ENCODE results near the gene RALGDS. TPM values are rescaled to one million over a fixed set of nuclear protein-coding genes. Genes with fewer than 3 reads are reported as not detected.

RALGDS gene
- total RNA-seq, 4 donors from 2014 or later = 44.8 to 53.0 (median 49.8) TPM

DNA sequence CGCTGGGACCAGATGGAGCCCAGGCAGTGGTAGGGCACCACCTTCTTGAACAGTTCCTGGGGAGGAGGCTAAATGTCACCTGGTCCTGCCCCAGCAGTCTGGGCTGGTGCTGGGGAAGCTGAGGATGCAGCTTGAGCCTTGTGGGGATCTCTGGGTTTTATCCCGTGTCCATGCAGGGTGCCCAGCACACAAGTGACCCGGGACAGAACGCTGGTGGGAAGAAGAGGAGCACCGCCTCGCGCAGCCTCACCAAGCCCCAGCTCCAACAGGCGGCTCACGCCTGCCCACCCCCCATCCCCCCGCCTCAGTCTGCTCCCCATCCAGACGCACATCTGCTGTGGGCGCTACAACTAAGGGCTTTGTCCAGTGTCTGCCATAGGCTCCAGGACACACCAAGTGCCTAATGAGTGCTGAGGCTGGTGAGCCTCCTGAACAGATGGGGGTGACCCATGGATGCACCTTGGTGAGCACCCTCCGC, 13.8 kb downstream of the RALGDS start:
- WGBS, 2 donors (ENCODE audit: low coverage in 1 of 2) = no CpG with 5 or more reads among the region's 13 CpGs
- ATAC-seq = no peak

DNA sequence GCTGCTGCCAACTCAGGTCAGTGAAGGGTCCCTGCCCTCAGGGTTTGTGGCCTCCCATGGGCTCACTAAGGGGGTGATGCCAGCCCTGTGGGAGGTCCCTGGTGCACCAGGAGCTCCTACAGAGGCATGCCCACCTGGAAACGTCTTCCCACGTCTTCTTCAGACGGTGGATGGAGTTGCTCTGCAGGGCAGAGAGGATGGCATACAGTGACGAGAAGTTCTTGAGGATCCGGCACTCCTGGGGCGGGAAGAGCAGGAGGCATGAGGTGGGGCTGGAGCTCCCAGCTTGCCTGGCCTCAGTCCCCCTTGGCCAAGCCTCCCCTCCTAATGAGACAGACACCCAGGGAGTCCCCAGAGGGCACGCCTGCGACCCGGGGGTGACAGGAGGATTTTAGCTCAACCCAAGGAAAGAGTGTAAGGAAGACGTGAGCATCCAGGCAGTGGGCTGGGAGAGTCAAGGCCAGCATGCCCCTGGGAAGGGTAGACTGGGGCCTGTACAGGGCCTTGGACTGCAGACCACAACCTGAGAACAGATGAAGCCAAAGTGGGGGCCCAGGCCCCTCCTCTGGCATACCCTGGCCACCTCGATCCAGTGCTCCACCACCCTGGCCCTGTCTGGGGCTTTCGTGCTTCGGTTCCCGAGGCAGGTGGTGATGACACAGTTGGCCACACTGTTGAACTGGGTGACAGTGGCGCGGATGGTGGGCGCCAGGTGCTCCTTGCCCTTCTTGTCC, 14.4 kb downstream of the RALGDS start:
- H3K27me3 ChIP-seq = no peaks in the 10 kb centered on the region
- no peak for ATAC-seq
- TF ChIP-seq POLR2AphosphoS5 (IDR thresholded peaks at IDR 0.05) = no peak
- no peak for TF ChIP-seq POLR2A (IDR thresholded peaks at IDR 0.05)
- TF ChIP-seq, protein P1, sequence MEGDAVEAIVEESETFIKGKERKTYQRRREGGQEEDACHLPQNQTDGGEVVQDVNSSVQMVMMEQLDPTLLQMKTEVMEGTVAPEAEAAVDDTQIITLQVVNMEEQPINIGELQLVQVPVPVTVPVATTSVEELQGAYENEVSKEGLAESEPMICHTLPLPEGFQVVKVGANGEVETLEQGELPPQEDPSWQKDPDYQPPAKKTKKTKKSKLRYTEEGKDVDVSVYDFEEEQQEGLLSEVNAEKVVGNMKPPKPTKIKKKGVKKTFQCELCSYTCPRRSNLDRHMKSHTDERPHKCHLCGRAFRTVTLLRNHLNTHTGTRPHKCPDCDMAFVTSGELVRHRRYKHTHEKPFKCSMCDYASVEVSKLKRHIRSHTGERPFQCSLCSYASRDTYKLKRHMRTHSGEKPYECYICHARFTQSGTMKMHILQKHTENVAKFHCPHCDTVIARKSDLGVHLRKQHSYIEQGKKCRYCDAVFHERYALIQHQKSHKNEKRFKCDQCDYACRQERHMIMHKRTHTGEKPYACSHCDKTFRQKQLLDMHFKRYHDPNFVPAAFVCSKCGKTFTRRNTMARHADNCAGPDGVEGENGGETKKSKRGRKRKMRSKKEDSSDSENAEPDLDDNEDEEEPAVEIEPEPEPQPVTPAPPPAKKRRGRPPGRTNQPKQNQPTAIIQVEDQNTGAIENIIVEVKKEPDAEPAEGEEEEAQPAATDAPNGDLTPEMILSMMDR (IDR thresholded peaks at IDR 0.05) = no peak
- TF ChIP-seq EP300 (IDR thresholded peaks at IDR 0.05) = no peak
- H3K36me3 ChIP-seq = peaks cover 0 to 100% of the 10 kb centered on the region in 2 donors
- H3K4me3 ChIP-seq = no peak overlapping the region
- WGBS, 2 donors (ENCODE audit: low coverage in 1 of 2) = 83% methylated on average over 1 of the region's 17 CpGs; no CpG with 5 or more reads in 1 of the 2 donors
- peaks cover 0 to 11% (median 0%) of the 10 kb centered on the region in 3 donors for H3K4me1 ChIP-seq
- H3K9me3 ChIP-seq = no peaks in the 10 kb centered on the region
- no peak overlapping the region for H3K27ac ChIP-seq

More for the DNA sequence above, 13.8 kb downstream of the RALGDS start:
- Histone ChIP-seq H3K9me3 (no peaks in the 10 kb centered on the region), H3K27me3 (no peaks in the 10 kb centered on the region), H3K27ac (no peak overlapping the region), H3K4me1 (peaks cover 0 to 17% (median under 1%) of the 10 kb centered on the region in 3 donors), H3K36me3 (peaks cover 0 to 99% of the 10 kb centered on the region in 2 donors), H3K4me3 (no peak overlapping the region)
- TF ChIP-seq EP300 (IDR thresholded peaks at IDR 0.05) (no peak), POLR2AphosphoS5 (IDR thresholded peaks at IDR 0.05) (no peak), POLR2A (IDR thresholded peaks at IDR 0.05) (no peak)
- TF ChIP-seq, protein P1 (IDR thresholded peaks at IDR 0.05) = no peak

DNA sequence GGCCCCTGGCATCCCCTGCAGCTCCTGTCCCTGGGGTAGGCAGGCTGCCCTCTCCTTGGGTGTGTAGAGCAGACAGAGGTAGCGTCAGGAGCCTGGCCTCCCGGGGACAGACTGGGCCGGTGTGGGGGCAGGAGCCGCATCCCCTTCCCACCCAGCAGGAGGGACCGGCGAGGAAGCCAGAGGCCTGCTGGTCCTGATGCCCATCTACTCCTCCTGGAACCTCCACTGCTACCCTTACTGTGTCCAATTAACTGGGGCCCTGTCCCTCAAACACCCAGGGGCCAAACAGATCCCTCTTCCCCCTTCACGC, 15.6 kb downstream of the RALGDS start:
- H3K27me3 ChIP-seq = no peaks in the 10 kb centered on the region
- no peak for ATAC-seq
- 100% methylated on average over 2 of the region's 7 CpGs; no CpG with 5 or more reads in 1 of the 2 donors for WGBS, 2 donors (ENCODE audit: low coverage in 1 of 2)
- no peak for TF ChIP-seq EP300 (IDR thresholded peaks at IDR 0.05)
- no peak for TF ChIP-seq POLR2AphosphoS5 (IDR thresholded peaks at IDR 0.05)
- no peak for TF ChIP-seq POLR2A (IDR thresholded peaks at IDR 0.05)
- TF ChIP-seq, protein P1 (IDR thresholded peaks at IDR 0.05) = no peak
- no peaks in the 10 kb centered on the region for H3K9me3 ChIP-seq
- H3K27ac ChIP-seq = no peak overlapping the region
- H3K36me3 ChIP-seq = peaks cover 0 to 100% of the 10 kb centered on the region in 2 donors
- H3K4me3 ChIP-seq = no peak overlapping the region
- H3K4me1 ChIP-seq = peaks cover 0 to 9% (median 0%) of the 10 kb centered on the region in 3 donors

DNA sequence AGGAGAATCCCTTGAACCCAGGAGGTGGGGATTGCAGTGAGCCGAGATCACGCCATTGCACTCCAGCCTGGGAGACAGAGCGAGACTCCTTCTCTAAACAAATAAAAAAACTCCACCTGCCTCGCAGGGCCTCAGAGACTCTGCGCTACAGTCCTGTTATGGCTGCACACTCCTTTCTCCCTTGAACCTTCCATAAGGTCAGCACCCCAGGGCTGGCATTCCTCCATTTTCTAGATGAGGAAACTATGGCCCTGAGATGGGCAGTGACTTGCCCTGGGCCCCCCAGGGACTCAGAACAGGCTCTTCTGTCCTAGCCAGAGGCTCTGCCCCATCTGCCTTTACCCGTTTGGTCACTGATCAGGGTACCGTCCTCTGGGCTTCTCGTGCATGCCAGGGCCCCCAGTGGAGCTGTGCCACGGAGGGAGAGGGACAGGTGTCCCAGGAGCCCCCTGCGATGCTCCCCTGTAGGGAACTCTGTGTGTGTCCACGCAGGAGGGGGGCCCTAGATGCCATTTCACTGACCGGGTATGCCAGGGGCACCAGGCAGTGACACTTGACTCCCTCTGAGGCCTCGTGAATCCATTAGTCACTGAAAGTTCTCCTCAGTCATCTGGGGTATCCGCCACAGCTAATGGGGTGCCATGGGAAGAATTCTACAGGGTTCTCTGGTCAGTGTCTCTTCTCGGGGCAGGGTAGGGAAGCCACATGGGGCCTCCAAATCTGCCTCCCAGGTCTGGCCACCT, 16.2 kb downstream of the RALGDS start:
- H3K4me3 ChIP-seq = no peak overlapping the region
- no peak for TF ChIP-seq POLR2AphosphoS5 (IDR thresholded peaks at IDR 0.05)
- TF ChIP-seq, protein P1 (IDR thresholded peaks at IDR 0.05) = no peak
- TF ChIP-seq EP300 (IDR thresholded peaks at IDR 0.05) = no peak
- no peak for TF ChIP-seq POLR2A (IDR thresholded peaks at IDR 0.05)
- H3K27ac ChIP-seq = no peak overlapping the region
- peaks cover 0 to 100% of the 10 kb centered on the region in 2 donors for H3K36me3 ChIP-seq
- no peaks in the 10 kb centered on the region for H3K9me3 ChIP-seq
- no peaks in the 10 kb centered on the region for H3K27me3 ChIP-seq
- no peak for ATAC-seq
- 53 to 70% methylated on average over 3 to 4 of the region's 15 CpGs for WGBS, 2 donors (ENCODE audit: low coverage in 1 of 2)
- H3K4me1 ChIP-seq = peaks cover 0 to 9% (median 0%) of the 10 kb centered on the region in 3 donors

Data from gastroesophageal sphincter (tissue), 4 donors.